Measurements from ENCODE around the gene CMC2. TPM values are rescaled to one million over a fixed set of nuclear protein-coding genes. Genes with fewer than 3 reads are reported as not detected.

CMC2 gene
- total and polyA plus RNA-seq, 2 of the 13 experiments (the other 11 are each of a cell fraction or from before 2014, with no cell fraction given) = 116 to 129 TPM

DNA sequence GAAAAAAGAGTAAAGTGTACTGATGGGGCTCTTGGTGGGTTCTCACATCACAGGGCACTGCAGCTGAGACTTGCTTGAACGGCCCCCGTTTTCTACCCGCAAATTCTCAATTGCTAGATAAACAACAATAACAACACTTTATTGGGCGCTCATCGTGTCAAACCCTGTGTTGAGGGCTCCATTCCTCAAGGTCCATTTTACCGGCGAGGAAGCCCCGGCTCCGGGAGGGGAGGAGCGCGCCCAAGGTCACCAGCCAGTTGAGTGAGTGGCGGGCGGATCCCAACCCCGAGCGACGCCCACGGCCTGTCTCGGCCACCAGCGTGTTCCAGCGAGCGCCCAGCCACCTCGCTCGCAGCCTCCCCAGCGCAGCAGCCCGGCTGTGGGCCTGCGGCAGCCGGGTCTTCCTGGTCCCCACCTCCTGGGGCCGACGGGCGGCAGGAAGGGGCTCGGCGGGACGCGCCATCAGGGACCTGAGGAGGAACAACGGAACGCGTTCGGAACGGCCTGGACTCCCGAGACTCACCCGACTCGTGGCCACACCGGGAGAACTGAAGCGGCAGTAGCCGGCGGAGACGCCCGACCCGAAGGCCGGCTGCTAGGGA, 373 bp downstream of the CMC2 start (continued):
- TF ChIP-seq KLF16 (CRISPR knock-in tag; IDR thresholded peaks at IDR 0.05) (peak; percentile 14 to 34; a peak in 3 of 4 replicates), ZNF660 (CRISPR knock-in tag; IDR thresholded peaks at IDR 0.05; ENCODE audit: borderline replicate concordance, low read depth) (no peak), EP300 (IDR thresholded peaks at IDR 0.05; ENCODE audit: low read depth in 2 of 2, low read length in 2 of 2) (no peak; a peak in 1 of 4 replicates), EP300 (CRISPR knock-in tag; IDR thresholded peaks at IDR 0.05; ENCODE audit: borderline replicate concordance) (no peak), SRSF9 (IDR thresholded peaks at IDR 0.05; ENCODE audit: borderline replicate concordance, insufficient read depth, low read depth, low read length, poor library complexity, severe bottlenecking) (no peak), ZNF17 (CRISPR knock-in tag; IDR thresholded peaks at IDR 0.05) (no peak), ZNF207 (IDR thresholded peaks at IDR 0.05; ENCODE audit: borderline replicate concordance) (no peak), AGO2 (optimal IDR thresholded peaks at IDR 0.05; ENCODE audit: low read depth, low read length) (peak; percentile 92), ZSCAN20 (CRISPR knock-in tag; IDR thresholded peaks at IDR 0.05; ENCODE audit: borderline replicate concordance) (peak; percentile 52; the same call in 1 of the 2 replicates), REL (CRISPR knock-in tag; conservative IDR thresholded peaks at IDR 0.05) (peak; percentile 90; the same call in 1 of the 2 replicates), TSC22D2 (CRISPR knock-in tag; IDR thresholded peaks at IDR 0.05; ENCODE audit: borderline replicate concordance) (no peak), ZNF7 (CRISPR knock-in tag; IDR thresholded peaks at IDR 0.05) (no peak), ZNF441 (CRISPR knock-in tag; IDR thresholded peaks at IDR 0.05; ENCODE audit: borderline replicate concordance) (peak; percentile 88; the same call in 1 of the 2 replicates), FOXK1 (CRISPR knock-in tag; IDR thresholded peaks at IDR 0.05; ENCODE audit: borderline replicate concordance, low read depth) (no peak), GPN1 (CRISPR knock-in tag; IDR thresholded peaks at IDR 0.05; ENCODE audit: borderline replicate concordance) (no peak), PBX2 (CRISPR knock-in tag; IDR thresholded peaks at IDR 0.05) (no peak), ZSCAN31 (CRISPR knock-in tag; IDR thresholded peaks at IDR 0.05; ENCODE audit: low read depth) (no peak; the same call in 1 of the 2 replicates), ZNF3 (CRISPR knock-in tag; IDR thresholded peaks at IDR 0.05) (0 out of 2 replicates have a peak, but pooled peaks have one; percentile 15), ZNF543 (CRISPR knock-in tag; IDR thresholded peaks at IDR 0.05) (0 out of 2 replicates have a peak, but pooled peaks have one; percentile 81), ZNF619 (CRISPR knock-in tag; IDR thresholded peaks at IDR 0.05) (no peak; the same call in 1 of the 2 replicates)
- TF ChIP-seq, protein P1, sequence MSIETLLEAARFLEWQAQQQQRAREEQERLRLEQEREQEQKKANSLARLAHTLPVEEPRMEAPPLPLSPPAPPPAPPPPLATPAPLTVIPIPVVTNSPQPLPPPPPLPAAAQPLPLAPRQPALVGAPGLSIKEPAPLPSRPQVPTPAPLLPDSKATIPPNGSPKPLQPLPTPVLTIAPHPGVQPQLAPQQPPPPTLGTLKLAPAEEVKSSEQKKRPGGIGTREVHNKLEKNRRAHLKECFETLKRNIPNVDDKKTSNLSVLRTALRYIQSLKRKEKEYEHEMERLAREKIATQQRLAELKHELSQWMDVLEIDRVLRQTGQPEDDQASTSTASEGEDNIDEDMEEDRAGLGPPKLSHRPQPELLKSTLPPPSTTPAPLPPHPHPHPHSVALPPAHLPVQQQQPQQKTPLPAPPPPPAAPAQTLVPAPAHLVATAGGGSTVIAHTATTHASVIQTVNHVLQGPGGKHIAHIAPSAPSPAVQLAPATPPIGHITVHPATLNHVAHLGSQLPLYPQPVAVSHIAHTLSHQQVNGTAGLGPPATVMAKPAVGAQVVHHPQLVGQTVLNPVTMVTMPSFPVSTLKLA (IDR thresholded peaks at IDR 0.05) = no peak
- TF ChIP-seq, protein P2, sequence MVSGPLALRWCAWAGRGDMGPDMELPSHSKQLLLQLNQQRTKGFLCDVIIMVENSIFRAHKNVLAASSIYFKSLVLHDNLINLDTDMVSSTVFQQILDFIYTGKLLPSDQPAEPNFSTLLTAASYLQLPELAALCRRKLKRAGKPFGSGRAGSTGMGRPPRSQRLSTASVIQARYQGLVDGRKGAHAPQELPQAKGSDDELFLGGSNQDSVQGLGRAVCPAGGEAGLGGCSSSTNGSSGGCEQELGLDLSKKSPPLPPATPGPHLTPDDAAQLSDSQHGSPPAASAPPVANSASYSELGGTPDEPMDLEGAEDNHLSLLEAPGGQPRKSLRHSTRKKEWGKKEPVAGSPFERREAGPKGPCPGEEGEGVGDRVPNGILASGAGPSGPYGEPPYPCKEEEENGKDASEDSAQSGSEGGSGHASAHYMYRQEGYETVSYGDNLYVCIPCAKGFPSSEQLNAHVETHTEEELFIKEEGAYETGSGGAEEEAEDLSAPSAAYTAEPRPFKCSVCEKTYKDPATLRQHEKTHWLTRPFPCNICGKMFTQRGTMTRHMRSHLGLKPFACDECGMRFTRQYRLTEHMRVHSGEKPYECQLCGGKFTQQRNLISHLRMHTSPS (CRISPR knock-in tag; IDR thresholded peaks at IDR 0.05; ENCODE audit: low read depth) = no peak
- TF ChIP-seq, protein P3, sequence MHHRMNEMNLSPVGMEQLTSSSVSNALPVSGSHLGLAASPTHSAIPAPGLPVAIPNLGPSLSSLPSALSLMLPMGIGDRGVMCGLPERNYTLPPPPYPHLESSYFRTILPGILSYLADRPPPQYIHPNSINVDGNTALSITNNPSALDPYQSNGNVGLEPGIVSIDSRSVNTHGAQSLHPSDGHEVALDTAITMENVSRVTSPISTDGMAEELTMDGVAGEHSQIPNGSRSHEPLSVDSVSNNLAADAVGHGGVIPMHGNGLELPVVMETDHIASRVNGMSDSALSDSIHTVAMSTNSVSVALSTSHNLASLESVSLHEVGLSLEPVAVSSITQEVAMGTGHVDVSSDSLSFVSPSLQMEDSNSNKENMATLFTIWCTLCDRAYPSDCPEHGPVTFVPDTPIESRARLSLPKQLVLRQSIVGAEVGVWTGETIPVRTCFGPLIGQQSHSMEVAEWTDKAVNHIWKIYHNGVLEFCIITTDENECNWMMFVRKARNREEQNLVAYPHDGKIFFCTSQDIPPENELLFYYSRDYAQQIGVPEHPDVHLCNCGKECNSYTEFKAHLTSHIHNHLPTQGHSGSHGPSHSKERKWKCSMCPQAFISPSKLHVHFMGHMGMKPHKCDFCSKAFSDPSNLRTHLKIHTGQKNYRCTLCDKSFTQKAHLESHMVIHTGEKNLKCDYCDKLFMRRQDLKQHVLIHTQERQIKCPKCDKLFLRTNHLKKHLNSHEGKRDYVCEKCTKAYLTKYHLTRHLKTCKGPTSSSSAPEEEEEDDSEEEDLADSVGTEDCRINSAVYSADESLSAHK (CRISPR knock-in tag; IDR thresholded peaks at IDR 0.05; ENCODE audit: borderline replicate concordance) = no peak
